Stimulated activated CD4-positive, alpha-beta T cell treated with anti-CD3 and anti-CD28 coated beads, TNF-alpha, amount 100 ng/mL, for 48 hours (primary cell): ENCODE results near the gene ALDH7A1.

Experiments
- DNase-seq, 3 donors: peaks; one replicate each; pipeline ENCODE4 v3.0.0-alpha.2; 2020; ENCODE audit warnings: low read depth in 3 of 3

The ALDH7A1 gene

GRCh38 chr5:126509339-126509738 lies 85.7 kb downstream of the ALDH7A1 start:
- no peak for DNase-seq

- no peak for DNase-seq
Measured at GRCh38 chr5:126508962-126509279, 86.1 kb downstream of the ALDH7A1 start.

- no peak for DNase-seq
Measured at GRCh38 chr5:126508251-126508961, 86.6 kb downstream of the ALDH7A1 start.

GRCh38 chr5:126506079-126506478 lies 88.9 kb downstream of the ALDH7A1 start:
- DNase-seq: no peak

GRCh38 chr5:126503602-126504104 lies 91.4 kb downstream of the ALDH7A1 start:
- DNase-seq: no peak

- DNase-seq: no peak
Measured at GRCh38 chr5:126501448-126501847, 93.6 kb downstream of the ALDH7A1 start.

- DNase-seq: peak in 1 of 3 donors; percentile 36
Measured at GRCh38 chr5:126499853-126500342, 95.1 kb downstream of the ALDH7A1 start.

- DNase-seq: no peak
Measured at GRCh38 chr5:126499278-126499677, 95.7 kb downstream of the ALDH7A1 start.

- no peak for DNase-seq
Measured at GRCh38 chr5:126497506-126497905, 97.5 kb downstream of the ALDH7A1 start.

- DNase-seq: no peak
Measured at GRCh38 chr5:126494393-126494792, 100.6 kb downstream of the ALDH7A1 start.

- DNase-seq: no peak
Measured at GRCh38 chr5:126492939-126493338, 102.1 kb downstream of the ALDH7A1 start.

GRCh38 chr5:126490167-126490940 lies 104.7 kb downstream of the ALDH7A1 start:
- no peak for DNase-seq

GRCh38 chr5:126488443-126489065 lies 106.5 kb downstream of the ALDH7A1 start:
- DNase-seq: no peak

GRCh38 chr5:126487596-126487995 lies 107.4 kb downstream of the ALDH7A1 start:
- no peak for DNase-seq

- no peak for DNase-seq
Measured at GRCh38 chr5:126486332-126486731, 108.7 kb downstream of the ALDH7A1 start.

GRCh38 chr5:126484253-126484652 lies 110.8 kb downstream of the ALDH7A1 start:
- DNase-seq: no peak

GRCh38 chr5:126483156-126483555 lies 111.9 kb downstream of the ALDH7A1 start:
- no peak for DNase-seq

- DNase-seq: no peak
Measured at GRCh38 chr5:126482591-126482990, 112.4 kb downstream of the ALDH7A1 start.

- no peak for DNase-seq
Measured at GRCh38 chr5:126481243-126481642, 113.8 kb downstream of the ALDH7A1 start.
